HTR-8/SVneo (cell line): ENCODE measurements around the gene PXYLP1.
A peak's percentile ranks its signal among the peaks of the same experiment; 100 is the strongest.
"Not testable (repeated sequence)": the region's sequence is repeated elsewhere in the genome, so short reads cannot be mapped to it uniquely, and the experiment has no call there.

Experiments
- DNase-seq: peaks from one replicate; pipeline ENCODE4 v3.0.0; 2011; ENCODE audit warnings: low spot score, mixed read lengths; ENCODE audit not compliant: insufficient read length
- FAIRE-seq: peaks from 2 replicates; lab custom pipeline; 2011; peaks lifted over from hg19 to GRCh38; lab: Jason Lieb, UNC

PXYLP1 gene

DNA sequence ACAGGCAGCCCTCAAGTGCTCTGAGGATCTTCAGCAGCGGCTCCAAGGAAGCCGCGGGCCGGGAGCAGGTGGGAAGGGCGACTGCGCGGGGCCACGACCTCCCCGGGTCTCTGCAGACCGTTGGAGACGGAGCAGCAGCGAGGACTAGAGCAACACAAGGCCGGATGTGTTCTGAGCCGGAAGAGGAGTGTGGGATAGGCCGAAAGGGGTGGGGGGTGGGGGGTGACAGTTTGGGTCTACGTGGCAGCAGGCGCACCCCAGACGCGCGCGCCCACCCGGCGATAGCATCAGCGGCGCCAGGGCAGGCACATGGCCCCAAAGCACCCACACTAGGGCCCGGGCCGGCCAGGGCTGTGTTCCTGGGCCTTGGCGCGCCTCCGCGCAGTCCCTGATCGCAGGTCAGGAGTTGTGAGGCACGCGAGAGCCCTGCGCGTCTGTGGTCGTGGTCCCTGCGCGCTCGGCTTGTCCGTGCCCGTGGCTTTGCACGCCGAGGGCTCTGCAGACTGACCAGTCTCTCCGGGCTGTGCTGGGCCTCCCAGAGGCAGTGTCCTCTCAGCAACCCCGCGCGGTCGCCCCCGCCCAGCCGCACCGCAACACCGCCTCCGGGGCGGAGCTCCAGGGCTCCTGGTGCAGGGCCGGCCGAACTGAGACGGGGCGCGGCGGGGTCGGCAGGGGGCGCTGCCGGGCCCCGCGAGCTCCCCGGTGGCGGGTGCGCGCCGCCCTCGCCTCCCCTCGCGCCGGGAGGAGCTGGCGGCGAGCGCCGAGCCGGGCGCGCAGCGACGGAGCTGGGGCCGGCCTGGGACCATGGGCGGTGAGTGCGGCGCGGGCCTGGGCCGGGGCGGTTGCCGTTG is at the start of gene PXYLP1:
PXYLP1 (plus strand) TSS at position 725 of the 851 bp plus-strand sequence. CDS start 28,351 bp downstream, outside the sequence.
- FAIRE-seq (peak; percentile 93), DNase-seq (peak; percentile 92)

DNA sequence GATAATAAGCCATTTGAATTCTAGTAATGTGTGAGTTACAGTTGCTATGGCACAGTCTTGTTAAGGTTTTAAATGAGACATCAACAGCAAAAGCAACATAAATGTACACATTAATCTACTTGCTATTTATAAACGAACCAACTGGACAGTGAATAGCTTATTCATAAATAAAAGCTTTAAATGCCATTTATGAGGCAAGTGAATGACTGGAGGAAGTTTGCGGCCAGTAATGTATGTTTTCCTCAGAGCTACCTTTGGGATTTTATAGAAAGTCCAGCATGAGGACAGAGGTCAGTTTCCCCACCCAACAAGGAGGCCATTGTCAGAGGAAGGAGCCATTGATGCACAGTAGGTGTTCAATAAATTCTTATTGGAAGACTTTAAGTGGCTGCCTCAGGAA is 48.0 kb upstream of the PXYLP1 start:
- no peak for DNase-seq
- no peak for FAIRE-seq

DNA sequence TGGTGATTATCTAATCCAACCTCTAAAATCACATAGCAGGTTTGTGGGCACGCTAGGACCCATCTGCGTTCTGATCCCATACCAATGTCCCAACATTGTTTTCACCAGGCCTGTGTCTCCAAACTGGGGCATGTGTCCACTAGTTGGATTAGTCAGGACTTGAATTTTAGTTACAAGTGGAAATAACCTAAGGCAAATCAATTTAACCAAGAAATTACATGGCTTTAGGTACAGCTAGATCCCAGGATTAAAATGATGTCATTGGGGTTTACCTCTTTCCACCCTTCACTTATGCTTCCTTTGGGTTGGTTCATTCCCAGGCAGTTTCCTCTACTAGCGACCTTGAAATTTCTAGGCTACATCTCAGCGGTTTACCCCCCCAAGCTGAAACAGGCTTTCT is 47.2 kb upstream of the PXYLP1 start:
- FAIRE-seq: no peak
- DNase-seq: no peak

- DNase-seq: no peak
- FAIRE-seq: no peak
Measured at GRCh38 chr3:141191097-141191749, 40.4 kb upstream of the PXYLP1 start.

DNA sequence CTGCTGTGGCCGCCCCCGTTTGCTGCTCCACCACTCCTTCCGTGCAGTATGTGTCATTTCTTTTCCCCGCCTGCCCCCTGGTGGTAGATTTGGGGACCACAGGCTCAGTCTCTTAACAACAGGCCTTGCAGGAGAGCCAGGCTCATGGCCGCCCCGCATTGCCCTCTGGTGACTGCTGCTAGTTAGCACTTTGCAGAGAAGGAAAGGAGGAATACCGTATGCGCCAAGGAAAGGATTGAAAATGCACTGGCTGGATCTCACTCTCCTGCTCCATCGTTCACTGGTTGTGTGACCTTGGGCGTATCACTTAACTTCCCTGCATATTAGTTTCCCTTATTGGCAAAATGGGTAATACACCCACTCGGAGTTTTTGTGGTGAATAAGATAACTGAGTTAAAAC is 39.3 kb upstream of the PXYLP1 start:
- DNase-seq (peak; percentile 82), FAIRE-seq (peak; percentile 93)

DNA sequence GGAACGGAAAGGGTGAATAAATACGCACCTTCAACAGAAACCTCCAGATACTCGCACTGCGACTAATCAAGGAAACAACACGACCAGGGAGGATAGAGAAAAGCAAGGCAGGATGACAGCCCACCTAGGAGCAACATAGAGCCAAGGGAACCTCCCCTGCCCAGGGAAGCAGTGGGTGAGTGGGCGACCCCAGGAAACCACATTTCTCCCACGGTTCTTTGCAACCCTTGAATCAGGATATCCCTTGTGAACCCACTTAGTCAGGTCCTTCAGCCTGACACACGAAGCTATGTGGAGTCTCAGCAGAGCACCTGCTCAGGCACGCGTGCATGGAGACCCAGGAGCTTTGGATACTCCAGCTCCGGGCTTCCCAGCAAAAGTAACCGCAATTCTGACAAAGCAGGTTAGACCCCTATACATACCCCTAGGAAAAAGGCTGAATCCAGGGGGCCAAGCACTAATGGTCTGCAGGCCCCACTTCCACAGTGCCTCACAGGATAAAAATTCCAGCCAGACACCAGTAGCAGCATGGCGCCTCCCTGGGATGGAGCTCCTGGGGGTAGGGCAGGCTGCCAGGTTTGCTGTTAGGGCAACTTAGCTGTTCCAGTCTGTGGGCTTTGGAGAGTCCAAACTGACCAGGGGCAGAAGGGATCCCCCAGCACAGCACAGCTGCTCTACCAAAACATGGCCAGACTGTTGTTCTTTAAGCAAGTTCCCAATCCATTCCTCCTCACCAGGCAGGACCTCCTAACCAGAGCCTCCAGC is 38.4 kb upstream of the PXYLP1 start:
- no peak for DNase-seq
- no peak for FAIRE-seq

DNA sequence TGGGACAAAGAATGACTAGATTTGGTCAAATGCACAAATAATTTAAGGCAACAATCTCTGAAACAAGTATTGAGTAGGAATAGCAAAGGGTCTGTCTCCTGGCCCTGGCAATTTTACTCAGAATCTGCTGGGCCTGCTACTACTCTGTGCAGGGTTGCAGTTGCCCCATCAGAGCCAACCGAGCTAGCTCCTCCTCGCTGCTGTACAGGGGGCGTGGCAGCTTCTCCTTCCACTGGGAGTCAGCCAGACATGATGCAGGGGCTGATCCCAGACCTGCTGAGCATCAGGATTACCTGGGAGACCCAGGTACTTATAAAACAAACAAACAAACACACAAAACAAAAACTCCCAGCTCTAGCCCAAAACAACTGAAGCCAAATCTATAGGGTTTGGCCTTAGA is 30.5 kb upstream of the PXYLP1 start:
- no peak for FAIRE-seq
- DNase-seq: no peak

GRCh38 chr3:141202682-141203081 is 28.9 kb upstream of the PXYLP1 start:
- DNase-seq: no peak
- no peak for FAIRE-seq

DNA sequence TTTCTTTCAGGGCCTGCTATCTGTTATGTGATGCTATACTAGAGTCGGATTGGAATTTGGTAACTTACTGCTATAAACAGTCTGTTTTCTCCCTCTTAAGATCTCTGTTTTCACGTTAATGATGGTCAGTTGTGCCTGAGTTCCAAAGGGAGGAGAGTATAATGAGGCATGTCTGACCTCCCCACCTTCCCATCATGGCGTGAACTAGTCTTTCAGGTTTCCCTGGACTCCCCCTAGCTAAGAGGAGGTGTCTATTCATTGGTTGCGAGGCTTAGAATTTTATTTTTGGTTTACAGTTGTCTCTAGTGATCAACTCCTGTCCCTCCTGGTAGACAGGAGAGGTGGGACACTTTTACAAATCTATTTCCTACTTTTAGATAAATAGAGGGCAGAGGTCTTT is 27.8 kb upstream of the PXYLP1 start:
- FAIRE-seq (no peak), DNase-seq (no peak)

DNA sequence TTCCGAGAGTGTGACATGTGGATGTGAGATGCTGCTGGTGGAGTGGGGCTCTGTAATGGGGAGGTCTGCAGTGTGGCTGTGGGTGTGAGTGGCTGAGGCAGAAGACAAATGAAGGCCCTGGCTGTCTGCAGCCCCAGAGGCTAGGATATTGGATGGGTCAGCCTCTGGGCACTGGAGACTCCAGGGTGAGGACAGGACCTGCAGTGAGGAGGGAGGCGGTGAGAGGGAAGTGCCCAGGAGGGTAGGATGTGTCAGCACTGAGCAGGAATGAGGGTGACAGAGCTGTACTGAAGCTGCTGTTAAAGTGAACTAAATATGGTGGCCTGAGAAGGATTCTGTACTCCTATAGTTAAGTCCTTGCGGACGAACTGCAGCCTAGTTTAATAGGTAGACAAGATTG is 27.3 kb upstream of the PXYLP1 start:
- DNase-seq (no peak), FAIRE-seq (no peak)

- DNase-seq, FAIRE-seq: not testable (repeated sequence)
Measured at GRCh38 chr3:141211306-141211705, 20.3 kb upstream of the PXYLP1 start.

- FAIRE-seq (no peak), DNase-seq (no peak)
Measured at GRCh38 chr3:141212101-141212500, 19.5 kb upstream of the PXYLP1 start.

GRCh38 chr3:141212555-141212954 is 19.1 kb upstream of the PXYLP1 start:
- DNase-seq (no peak), FAIRE-seq (no peak)

GRCh38 chr3:141216975-141217374 is 14.7 kb upstream of the PXYLP1 start:
- DNase-seq (no peak), FAIRE-seq (no peak)

GRCh38 chr3:141217389-141217788 is 14.2 kb upstream of the PXYLP1 start:
- DNase-seq: no peak
- FAIRE-seq: no peak

DNA sequence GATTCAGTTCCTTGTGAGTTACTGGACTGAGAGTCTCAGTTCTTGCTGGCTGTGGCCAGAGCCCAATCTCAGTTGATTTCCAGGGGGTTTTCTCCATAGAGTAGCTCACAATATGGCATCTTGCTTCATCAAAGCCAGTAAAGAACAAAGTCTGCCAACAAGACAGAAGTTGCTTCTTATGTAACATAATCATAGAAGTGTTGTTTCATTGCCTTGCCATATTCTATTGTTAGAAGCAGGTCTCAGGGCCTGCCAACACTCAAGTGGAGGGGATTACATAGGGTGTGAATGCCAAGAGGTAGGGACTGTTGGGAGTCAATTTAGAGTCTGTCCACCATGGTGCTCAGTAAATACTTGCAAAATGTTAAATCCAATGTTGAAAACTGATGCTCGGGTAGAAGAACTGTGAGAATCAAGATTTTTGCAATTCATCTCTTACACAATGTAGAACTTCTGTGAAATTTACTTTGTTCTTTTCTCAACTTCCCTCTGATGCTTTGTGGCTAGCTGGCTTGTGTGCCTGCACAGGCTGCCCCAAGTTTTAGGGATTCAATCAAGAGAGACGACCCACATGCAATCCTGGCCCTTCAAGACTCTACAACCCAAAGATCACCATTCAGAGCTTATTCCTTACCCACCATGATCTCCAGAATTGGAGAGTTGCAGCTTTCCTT is 13.3 kb upstream of the PXYLP1 start:
- DNase-seq: no peak

DNA sequence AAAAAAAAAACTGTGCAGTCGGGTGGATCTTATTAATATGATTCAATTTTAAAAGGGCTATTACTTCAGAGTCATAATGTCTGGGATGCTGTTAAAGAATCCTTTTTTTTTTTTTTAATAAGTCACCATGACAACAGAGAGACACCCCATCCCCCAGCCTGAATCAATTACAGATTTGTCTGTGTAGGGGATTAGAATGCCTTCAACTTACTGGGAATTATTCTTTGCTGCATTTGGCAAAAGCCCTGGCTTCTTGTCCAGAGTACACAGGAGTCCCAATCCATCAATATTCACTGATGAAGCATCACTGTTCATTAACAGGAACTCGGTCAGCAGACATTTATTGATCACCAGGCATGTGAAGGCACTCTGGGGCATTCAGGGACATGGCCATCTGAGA is 12.7 kb upstream of the PXYLP1 start:
- FAIRE-seq (no peak), DNase-seq (no peak)

More for the DNA sequence above, 13.3 kb upstream of the PXYLP1 start:
- no peak for FAIRE-seq

DNA sequence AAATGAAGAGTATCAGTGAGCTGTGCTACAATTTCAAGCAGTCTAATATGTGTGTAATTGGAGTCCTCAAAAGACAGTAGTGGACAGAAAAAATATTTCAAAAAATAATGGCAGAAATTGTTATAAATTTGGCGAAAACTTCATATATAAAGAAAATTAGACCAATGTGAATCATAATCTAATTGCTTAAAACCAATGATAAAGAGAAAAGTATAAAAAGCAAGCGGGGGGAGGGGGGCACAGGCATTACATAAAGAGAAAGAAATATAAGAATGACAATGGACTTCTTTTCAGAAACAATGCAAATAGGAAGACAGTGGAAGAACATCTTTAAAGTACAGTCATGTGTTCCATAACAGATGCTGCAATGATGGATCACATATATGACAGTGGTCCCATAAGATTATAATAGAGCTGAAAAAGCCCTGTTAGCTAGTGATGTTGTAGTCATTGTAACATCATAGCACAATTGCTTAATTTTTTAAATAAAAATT is 7.9 kb upstream of the PXYLP1 start:
- DNase-seq (no peak), FAIRE-seq (no peak)

DNA sequence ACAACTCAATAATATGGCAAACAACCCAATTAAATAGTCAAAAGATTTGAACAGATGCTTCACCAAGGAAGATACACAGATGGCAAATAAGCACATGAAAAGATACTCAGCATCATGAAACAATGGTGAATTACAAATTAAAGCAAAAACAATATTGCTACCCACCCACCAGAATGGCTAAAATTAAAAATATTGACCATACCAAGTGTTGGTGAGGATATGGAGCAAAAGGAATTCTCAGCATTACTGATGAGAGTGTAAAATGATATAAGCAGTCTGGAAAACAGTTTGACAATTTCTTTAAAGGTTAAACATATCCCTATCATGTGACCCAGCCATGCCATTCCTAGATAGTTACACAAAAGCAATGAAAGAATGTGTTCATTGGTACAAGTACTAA is 5.7 kb upstream of the PXYLP1 start:
- FAIRE-seq (no peak), DNase-seq (no peak)

DNA sequence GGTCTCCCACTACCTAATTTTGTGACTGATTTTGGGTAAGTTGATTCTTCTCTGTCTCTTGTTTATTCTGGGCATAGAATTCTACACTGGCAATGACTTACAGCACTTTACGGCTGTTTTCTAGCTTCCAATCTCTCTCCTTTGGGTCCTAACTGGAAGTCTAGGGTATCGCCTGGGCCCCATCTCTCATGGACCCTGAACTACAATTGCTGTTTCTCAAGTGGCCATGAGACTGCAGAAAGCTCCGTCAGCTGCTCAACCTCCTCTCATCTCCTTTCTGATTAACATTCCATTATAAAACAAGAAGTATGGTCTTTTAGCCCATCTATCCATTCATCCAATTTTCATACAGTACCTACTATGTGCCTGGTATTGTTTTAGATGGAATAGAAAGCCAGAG is 4.4 kb upstream of the PXYLP1 start:
- FAIRE-seq: no peak
- no peak for DNase-seq
